ENCODE measurements around the gene CDC42BPB. TPM values are rescaled to one million over a fixed set of nuclear protein-coding genes. Genes with fewer than 3 reads are reported as not detected.

The CDC42BPB gene
- total RNA-seq, 1 donor from 2014 or later: 48.2 TPM

- Histone ChIP-seq H3K4me1 (no peaks in the 10 kb centered on the region), H3K9ac (no peak overlapping the region), H3K9me3 (ENCODE audit: low read depth) (no peaks in the 10 kb centered on the region), H3K4me3 (no peak overlapping the region), H3K4me2 (no peak overlapping the region), H3K27me3 (no peaks in the 10 kb centered on the region), H4K20me1 (ENCODE audit: low read depth) (peaks cover 12% of the 10 kb centered on the region), H3K27ac (no peak overlapping the region), H3F3A (ENCODE audit: low read depth) (no peaks in the 10 kb centered on the region), H2AFZ (replicated peaks) (no peak overlapping the region), H3K79me2 (ENCODE audit: low read depth) (peaks cover 98% of the 10 kb centered on the region), H3K36me3 (peaks cover 2% of the 10 kb centered on the region)
- peaks cover 4% of the 10 kb centered on the region for H3K4me1 Mint-ChIP-seq
- DNase-seq (ENCODE audit: low spot score): no peak
- peaks cover 16% of the 10 kb centered on the region for H3K36me3 Mint-ChIP-seq
- peaks cover 3% of the 10 kb centered on the region for H3K27me3 Mint-ChIP-seq (ENCODE audit: insufficient read depth, low read depth)
- H3K9me3 Mint-ChIP-seq: peaks cover 15% of the 10 kb centered on the region
- TF ChIP-seq EZH2phosphoT487 (IDR thresholded peaks at IDR 0.05): no peak
- TF ChIP-seq CTCF (IDR thresholded peaks at IDR 0.05): no peak
- no peak for TF ChIP-seq EZH2 (IDR thresholded peaks at IDR 0.05)
- H3K27ac Mint-ChIP-seq: no peak overlapping the region
- H3K4me3 Mint-ChIP-seq: no peak overlapping the region
Observed at GRCh38 chr14:103029936-103030335, 27.4 kb downstream of the CDC42BPB start.

DNA sequence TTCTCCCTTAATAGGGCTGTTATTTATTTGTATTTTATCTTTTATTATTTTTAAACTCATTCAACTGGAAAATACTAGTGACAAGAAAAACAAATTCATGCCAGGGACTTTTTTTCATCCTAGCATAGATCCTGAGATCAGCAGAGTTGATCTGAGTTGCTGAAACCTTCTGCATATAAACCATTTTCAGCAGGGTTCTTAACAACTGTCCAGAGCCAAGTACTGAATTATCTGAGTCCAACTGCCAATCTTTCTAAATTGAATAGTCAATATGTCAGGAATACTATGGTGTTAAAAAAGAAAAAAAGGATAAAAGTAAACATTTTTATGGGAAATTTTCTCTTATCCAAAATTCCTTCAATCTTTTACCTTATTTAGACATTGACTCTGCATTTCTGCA, 28.6 kb downstream of the CDC42BPB start:
- Histone ChIP-seq H3K79me2 (ENCODE audit: low read depth) (peaks cover 98% of the 10 kb centered on the region), H3K4me3 (no peak overlapping the region), H4K20me1 (ENCODE audit: low read depth) (peaks cover 19% of the 10 kb centered on the region), H3K9me3 (ENCODE audit: low read depth) (no peaks in the 10 kb centered on the region), H3F3A (ENCODE audit: low read depth) (no peaks in the 10 kb centered on the region), H3K27ac (no peak overlapping the region), H3K9ac (no peak overlapping the region), H3K4me2 (no peak overlapping the region), H3K36me3 (peaks cover 2% of the 10 kb centered on the region), H3K4me1 (no peaks in the 10 kb centered on the region), H2AFZ (replicated peaks) (no peak overlapping the region), H3K27me3 (no peaks in the 10 kb centered on the region)
- no peak overlapping the region for H3K27ac Mint-ChIP-seq
- peaks cover 3% of the 10 kb centered on the region for H3K27me3 Mint-ChIP-seq (ENCODE audit: insufficient read depth, low read depth)
- H3K9me3 Mint-ChIP-seq: peaks cover 15% of the 10 kb centered on the region
- H3K36me3 Mint-ChIP-seq: peaks cover 18% of the 10 kb centered on the region
- DNase-seq (ENCODE audit: low spot score): no peak
- peaks cover 13% of the 10 kb centered on the region for H3K4me1 Mint-ChIP-seq
- TF ChIP-seq EZH2phosphoT487 (IDR thresholded peaks at IDR 0.05) (no peak), CTCF (IDR thresholded peaks at IDR 0.05) (no peak), EZH2 (IDR thresholded peaks at IDR 0.05) (no peak)
- H3K4me3 Mint-ChIP-seq: no peak overlapping the region

- no peaks in the 10 kb centered on the region for H3K27me3 ChIP-seq
- peaks cover 22% of the 10 kb centered on the region for H4K20me1 ChIP-seq (ENCODE audit: low read depth)
- H3K27ac ChIP-seq: no peak overlapping the region
- no peaks in the 10 kb centered on the region for H3K9me3 ChIP-seq (ENCODE audit: low read depth)
- peaks cover 15% of the 10 kb centered on the region for H3K4me1 Mint-ChIP-seq
- H3K9ac ChIP-seq: no peak overlapping the region
- no peak overlapping the region for H3K4me3 Mint-ChIP-seq
- H3K9me3 Mint-ChIP-seq: peaks cover 15% of the 10 kb centered on the region
- peaks cover 98% of the 10 kb centered on the region for H3K79me2 ChIP-seq (ENCODE audit: low read depth)
- H3K27ac Mint-ChIP-seq: no peak overlapping the region
- H3F3A ChIP-seq (ENCODE audit: low read depth): no peaks in the 10 kb centered on the region
- H3K4me2 ChIP-seq: no peak overlapping the region
- peaks cover 18% of the 10 kb centered on the region for H3K36me3 Mint-ChIP-seq
- no peak overlapping the region for H3K4me3 ChIP-seq
- TF ChIP-seq EZH2phosphoT487 (IDR thresholded peaks at IDR 0.05): no peak
- TF ChIP-seq EZH2 (IDR thresholded peaks at IDR 0.05): no peak
- no peak for TF ChIP-seq CTCF (IDR thresholded peaks at IDR 0.05)
- no peak overlapping the region for H2AFZ ChIP-seq (replicated peaks)
- peaks cover 3% of the 10 kb centered on the region for H3K27me3 Mint-ChIP-seq (ENCODE audit: insufficient read depth, low read depth)
- no peaks in the 10 kb centered on the region for H3K4me1 ChIP-seq
- no peak for DNase-seq (ENCODE audit: low spot score)
- peaks cover 2% of the 10 kb centered on the region for H3K36me3 ChIP-seq
Observed at GRCh38 chr14:103028161-103028767, 29.1 kb downstream of the CDC42BPB start.

Data from neural progenitor cell (in vitro differentiated cells).